GM21367 (cell line): Measurements from ENCODE around the gene EZH2.

Source experiments
- ATAC-seq: cut with Tn5 transposase; IDR thresholded peaks from one replicate; pipeline ENCODE4 v1.9.1; 2021; ENCODE audit not compliant: unreplicated experiment

EZH2 gene

GRCh38 chr7:148856891-148857290, 27.2 kb downstream of the EZH2 start:
- ATAC-seq, result no peak

- ATAC-seq, result peak; percentile 10
Measured at GRCh38 chr7:148856578-148856881, 27.6 kb downstream of the EZH2 start.

GRCh38 chr7:148854983-148855382, 29.1 kb downstream of the EZH2 start:
- ATAC-seq, result no peak

GRCh38 chr7:148852272-148852671, 31.8 kb downstream of the EZH2 start:
- no peak for ATAC-seq

GRCh38 chr7:148850564-148850963, 33.5 kb downstream of the EZH2 start:
- no peak for ATAC-seq

- ATAC-seq, result no peak
Measured at GRCh38 chr7:148849393-148850098, 34.5 kb downstream of the EZH2 start.

- ATAC-seq, result no peak
Measured at GRCh38 chr7:148847815-148848734, 36.0 kb downstream of the EZH2 start.

- no peak for ATAC-seq
Measured at GRCh38 chr7:148838905-148839304, 45.2 kb downstream of the EZH2 start.

GRCh38 chr7:148835854-148836253, 48.2 kb downstream of the EZH2 start:
- ATAC-seq, result no peak

GRCh38 chr7:148834605-148835004, 49.5 kb downstream of the EZH2 start:
- ATAC-seq, result no peak

- no peak for ATAC-seq
Measured at GRCh38 chr7:148831782-148832181, 52.3 kb downstream of the EZH2 start.

GRCh38 chr7:148830897-148831692, 53.0 kb downstream of the EZH2 start:
- ATAC-seq, result no peak

GRCh38 chr7:148828965-148829364, 55.1 kb downstream of the EZH2 start:
- ATAC-seq, result no peak

- ATAC-seq, result no peak
Measured at GRCh38 chr7:148825338-148825737, 58.8 kb downstream of the EZH2 start.

GRCh38 chr7:148824864-148825263, 59.2 kb downstream of the EZH2 start:
- ATAC-seq, result no peak

- ATAC-seq, result no peak
Measured at GRCh38 chr7:148821422-148821821, 62.7 kb downstream of the EZH2 start.

- ATAC-seq, result no peak
Measured at GRCh38 chr7:148819697-148820360, 64.3 kb downstream of the EZH2 start.

- ATAC-seq, result no peak
Measured at GRCh38 chr7:148815612-148816011, 68.5 kb downstream of the EZH2 start.

GRCh38 chr7:148814922-148815559, 69.0 kb downstream of the EZH2 start:
- no peak for ATAC-seq

- ATAC-seq, result no peak
Measured at GRCh38 chr7:148813890-148814289, 70.2 kb downstream of the EZH2 start.

GRCh38 chr7:148811892-148812291, 72.2 kb downstream of the EZH2 start:
- ATAC-seq, result no peak
